Mucosa of stomach (tissue), 1 donor: Measurements from ENCODE around the gene PRKG1.

ENCODE experiments used
- H3K27me3 ChIP-seq: one replicate; pipeline ENCODE4 v1.7.0; 2013; ENCODE audit warnings: mild to moderate bottlenecking, low read length; ENCODE audit not compliant: control insufficient read depth, insufficient read depth
- H3K36me3 ChIP-seq: one replicate; pipeline ENCODE4 v1.7.0; 2013; ENCODE audit warnings: low read length; ENCODE audit not compliant: control insufficient read depth, insufficient read depth
- H3K4me1 ChIP-seq: one replicate; pipeline ENCODE4 v1.7.0; 2013; ENCODE audit warnings: mild to moderate bottlenecking, low read length; ENCODE audit not compliant: control insufficient read depth, insufficient read depth
- H3K4me3 ChIP-seq: one replicate; pipeline ENCODE4 v1.7.0; 2013; ENCODE audit warnings: low read length
- H3K9ac ChIP-seq: one replicate; pipeline ENCODE4 v1.7.0; 2013; ENCODE audit warnings: mild to moderate bottlenecking, low read length, moderate library complexity
- H3K9me3 ChIP-seq: one replicate; pipeline ENCODE4 v1.7.0; 2013; ENCODE audit warnings: mild to moderate bottlenecking, low read length, moderate library complexity; ENCODE audit not compliant: control insufficient read depth
- donor health status: Pancreatic carcinoma.

PRKG1 gene

GRCh38 chr10:52316500-52316899 is 1242.2 kb downstream of the PRKG1 start:
- Histone ChIP-seq H3K4me3 (no peak overlapping the region), H3K27me3 (peaks cover 14% of the 10 kb centered on the region), H3K4me1 (peaks cover 12% of the 10 kb centered on the region), H3K9ac (no peak overlapping the region), H3K9me3 (no peaks in the 10 kb centered on the region), H3K36me3 (no peaks in the 10 kb centered on the region)

- Histone ChIP-seq H3K36me3 (no peaks in the 10 kb centered on the region), H3K9me3 (no peaks in the 10 kb centered on the region), H3K9ac (no peak overlapping the region), H3K4me3 (no peak overlapping the region), H3K4me1 (peaks cover 9% of the 10 kb centered on the region), H3K27me3 (peaks cover 13% of the 10 kb centered on the region)
Observed at GRCh38 chr10:52318136-52318701, 1243.9 kb downstream of the PRKG1 start.

- peaks cover 5% of the 10 kb centered on the region for H3K27me3 ChIP-seq
- H3K9ac ChIP-seq = no peak overlapping the region
- H3K4me1 ChIP-seq = peaks cover 4% of the 10 kb centered on the region
- no peak overlapping the region for H3K4me3 ChIP-seq
- no peaks in the 10 kb centered on the region for H3K9me3 ChIP-seq
- no peaks in the 10 kb centered on the region for H3K36me3 ChIP-seq
Observed at GRCh38 chr10:52318822-52319464, 1244.7 kb downstream of the PRKG1 start.

DNA sequence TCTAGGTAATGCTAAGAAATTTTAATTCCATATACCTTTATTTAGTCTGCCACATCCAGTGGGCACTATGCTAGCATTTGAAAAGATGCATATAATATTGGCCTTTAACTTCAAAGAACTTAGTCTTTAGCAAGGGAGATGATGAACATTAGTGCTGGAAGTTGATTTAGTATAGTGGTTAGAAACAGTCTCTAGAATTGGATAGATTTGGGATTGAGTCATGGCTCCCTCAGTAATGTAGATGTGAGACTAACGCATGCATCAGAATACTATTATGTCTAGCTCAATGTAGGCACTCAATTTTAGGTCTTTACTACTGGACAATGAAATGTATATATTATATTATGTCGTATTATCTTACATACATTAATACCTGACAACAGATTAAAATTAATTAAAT is 1245.6 kb downstream of the PRKG1 start:
- Histone ChIP-seq H3K4me3 (no peak overlapping the region), H3K9ac (no peak overlapping the region), H3K4me1 (no peaks in the 10 kb centered on the region), H3K27me3 (no peaks in the 10 kb centered on the region), H3K9me3 (no peaks in the 10 kb centered on the region), H3K36me3 (no peaks in the 10 kb centered on the region)

DNA sequence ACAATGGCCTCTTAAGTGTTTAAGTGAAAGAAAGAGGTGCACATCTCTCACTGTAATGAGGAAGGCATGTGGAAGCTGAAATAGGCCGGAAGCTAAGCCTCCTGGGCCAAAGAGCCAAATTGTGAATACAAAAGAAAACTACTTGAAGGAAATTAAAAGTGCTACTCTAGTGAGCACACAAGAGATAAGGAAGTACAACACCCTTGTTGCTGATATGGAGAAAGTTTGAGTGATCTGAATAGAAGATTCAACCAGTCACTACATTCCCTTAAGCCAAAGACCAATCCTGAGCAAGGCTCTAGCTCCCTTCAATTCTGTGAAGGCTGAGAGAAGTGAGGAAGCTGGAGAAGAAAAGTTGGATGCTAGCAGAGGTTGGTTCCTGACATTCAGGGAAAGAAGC is 1248.0 kb downstream of the PRKG1 start:
- no peak overlapping the region for H3K4me3 ChIP-seq
- H3K9ac ChIP-seq = no peak overlapping the region
- H3K4me1 ChIP-seq = no peaks in the 10 kb centered on the region
- H3K9me3 ChIP-seq = no peaks in the 10 kb centered on the region
- H3K36me3 ChIP-seq = no peaks in the 10 kb centered on the region
- H3K27me3 ChIP-seq = no peaks in the 10 kb centered on the region

GRCh38 chr10:52322936-52323335 is 1248.6 kb downstream of the PRKG1 start:
- H3K36me3 ChIP-seq = no peaks in the 10 kb centered on the region
- H3K4me3 ChIP-seq = no peak overlapping the region

GRCh38 chr10:52326382-52326781 is 1252.1 kb downstream of the PRKG1 start:
- Histone ChIP-seq H3K4me1 (no peaks in the 10 kb centered on the region), H3K27me3 (no peaks in the 10 kb centered on the region), H3K9me3 (no peaks in the 10 kb centered on the region), H3K4me3 (no peak overlapping the region), H3K36me3 (no peaks in the 10 kb centered on the region), H3K9ac (no peak overlapping the region)

More at GRCh38 chr10:52322936-52323335, 1248.6 kb downstream of the PRKG1 start:
- Histone ChIP-seq H3K9me3 (no peaks in the 10 kb centered on the region), H3K4me1 (no peaks in the 10 kb centered on the region), H3K27me3 (no peaks in the 10 kb centered on the region), H3K9ac (no peak overlapping the region)

DNA sequence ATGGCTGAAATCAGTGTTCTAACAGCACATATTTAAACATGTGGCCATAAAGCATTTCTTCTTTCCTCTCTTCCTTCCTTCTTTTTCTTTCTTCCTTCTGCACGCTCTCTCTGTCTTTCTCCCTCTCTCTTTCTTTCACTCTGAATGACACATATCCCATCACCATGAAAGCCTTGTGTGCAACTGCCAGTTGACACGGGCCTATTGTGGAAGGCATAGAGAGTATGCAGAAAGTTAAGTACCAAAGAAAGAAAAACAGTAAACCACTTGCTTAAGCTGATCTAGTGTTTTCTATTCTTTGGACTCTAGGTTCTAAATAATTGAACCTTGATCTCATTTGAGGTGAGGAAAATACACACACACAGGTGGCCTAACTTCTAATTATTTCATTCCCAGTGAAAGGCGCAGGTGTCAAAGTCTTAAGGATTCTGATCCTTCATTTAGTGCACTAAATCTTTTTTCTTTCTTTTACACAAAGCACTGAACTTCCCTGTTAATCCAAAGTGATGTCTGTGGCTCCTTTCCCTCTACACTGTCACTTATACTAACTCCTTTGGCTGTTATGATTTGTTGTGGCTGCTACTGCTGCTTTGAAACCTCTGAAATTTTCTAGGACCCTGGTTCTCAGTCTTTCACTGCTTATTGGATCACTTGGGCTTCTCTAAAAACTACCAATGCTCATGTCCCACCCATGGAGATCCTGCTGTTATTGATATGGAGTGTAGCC is 1257.5 kb downstream of the PRKG1 start:
- no peaks in the 10 kb centered on the region for H3K36me3 ChIP-seq
- no peaks in the 10 kb centered on the region for H3K9me3 ChIP-seq
- no peak overlapping the region for H3K4me3 ChIP-seq
- no peak overlapping the region for H3K9ac ChIP-seq
- H3K27me3 ChIP-seq = no peaks in the 10 kb centered on the region
- H3K4me1 ChIP-seq = peaks cover 4% of the 10 kb centered on the region

GRCh38 chr10:52332815-52333214 is 1258.5 kb downstream of the PRKG1 start:
- H3K4me3 ChIP-seq = no peak overlapping the region
- peaks cover 4% of the 10 kb centered on the region for H3K4me1 ChIP-seq
- no peaks in the 10 kb centered on the region for H3K36me3 ChIP-seq
- no peaks in the 10 kb centered on the region for H3K27me3 ChIP-seq
- no peak overlapping the region for H3K9ac ChIP-seq
- H3K9me3 ChIP-seq = no peaks in the 10 kb centered on the region

- Histone ChIP-seq H3K4me1 (peaks cover 4% of the 10 kb centered on the region), H3K9ac (no peak overlapping the region), H3K4me3 (no peak overlapping the region), H3K36me3 (no peaks in the 10 kb centered on the region), H3K9me3 (no peaks in the 10 kb centered on the region), H3K27me3 (no peaks in the 10 kb centered on the region)
Observed at GRCh38 chr10:52334595-52334994, 1260.3 kb downstream of the PRKG1 start.

DNA sequence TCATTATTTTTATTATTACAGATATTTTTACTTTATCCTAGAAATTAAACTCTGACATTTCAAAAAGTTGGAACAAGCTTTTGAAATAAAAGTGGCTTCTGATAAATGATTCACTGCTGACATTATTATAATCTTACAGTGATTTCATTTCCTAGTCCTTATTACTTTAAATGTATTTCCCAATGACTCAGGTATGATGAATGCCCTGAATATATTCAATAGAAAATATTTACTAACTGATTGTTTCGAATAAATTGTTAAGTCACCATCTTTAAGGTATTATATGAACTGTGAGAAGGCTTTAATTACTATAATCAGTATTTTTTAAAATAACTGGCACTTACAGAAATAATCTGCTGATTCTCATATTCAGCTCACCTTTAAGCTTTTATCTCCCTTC is 1261.4 kb downstream of the PRKG1 start:
- H3K9me3 ChIP-seq = no peaks in the 10 kb centered on the region
- H3K27me3 ChIP-seq = no peaks in the 10 kb centered on the region
- H3K36me3 ChIP-seq = no peaks in the 10 kb centered on the region
- H3K9ac ChIP-seq = no peak overlapping the region
- H3K4me1 ChIP-seq = peaks cover 4% of the 10 kb centered on the region
- no peak overlapping the region for H3K4me3 ChIP-seq

DNA sequence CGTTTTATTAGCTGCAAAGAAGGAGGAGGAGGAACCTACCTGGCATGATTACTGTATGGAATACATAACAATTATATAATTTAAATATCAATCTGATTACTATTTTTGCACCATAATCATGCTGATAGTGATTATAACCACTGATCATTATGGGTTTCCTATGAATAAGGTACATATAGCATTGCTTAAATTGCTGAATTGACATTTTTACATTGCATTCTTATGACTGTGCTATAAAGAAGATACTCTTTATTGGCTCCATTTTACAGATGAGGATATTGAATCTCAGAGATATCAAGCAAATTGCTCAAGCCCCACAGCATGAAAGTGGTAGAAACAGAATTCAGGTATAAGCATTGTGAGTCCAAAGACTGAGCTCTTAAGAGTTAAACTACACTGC is 1262.9 kb downstream of the PRKG1 start:
- Histone ChIP-seq H3K36me3 (no peaks in the 10 kb centered on the region), H3K9me3 (no peaks in the 10 kb centered on the region), H3K4me1 (peaks cover 4% of the 10 kb centered on the region), H3K9ac (no peak overlapping the region), H3K4me3 (no peak overlapping the region), H3K27me3 (no peaks in the 10 kb centered on the region)
